K562 (cell line): Measurements from ENCODE around the gene LMOD1. TPM values are rescaled to one million over a fixed set of nuclear protein-coding genes. Genes with fewer than 3 reads are reported as not detected.

Experiments
- BACH1 ChIP-seq: fragments of 200-800 bp; sonication (Bioruptor generic); IDR thresholded peaks from 2 replicates; pipeline ENCODE4 v1.6.1; 2016; ENCODE audit warnings: missing genetic modification characterization, missing compliant biosample characterization
- CC2D1A ChIP-seq: fragments of 450-650 bp; IDR thresholded peaks from 2 replicates; pipeline ENCODE4 v1.6.1; 2017; ENCODE audit warnings: mild to moderate bottlenecking
- ELF4 ChIP-seq: fragments of 450-650 bp; formaldehyde crosslinking; IDR thresholded peaks from 2 replicates; pipeline ENCODE4 v1.4.0; 2022; ENCODE audit warnings: missing genetic modification characterization
- ELK3 ChIP-seq: fragments of 450-650 bp; formaldehyde crosslinking; IDR thresholded peaks from 2 replicates; pipeline ENCODE4 v1.4.0; 2020; ENCODE audit warnings: mild to moderate bottlenecking
- FOXK2 ChIP-seq, 2 experiments: fragments of 450-650 bp; IDR thresholded peaks in 1 of 2; conservative IDR thresholded peaks in 1 of 2; 2 replicates each; pipeline ENCODE4 v1.6.1; 2016; ENCODE audit warnings: low read depth in 2 of 2, mild to moderate bottlenecking in 1 of 2
- GTF2F1 ChIP-seq: IDR thresholded peaks from 2 replicates; pipeline ENCODE4 v1.6.1; 2011; ENCODE audit warnings: low read depth, low read length, improper control_type of control experiment
- KDM1A ChIP-seq, 2 experiments: fragments of 450-650 bp; IDR thresholded peaks; 2 replicates each; pipeline ENCODE4 v1.6.1; 2016; ENCODE audit warnings: mild to moderate bottlenecking in 2 of 2
- NFE2L1 ChIP-seq: fragments of 450-650 bp; IDR thresholded peaks from 2 replicates; pipeline ENCODE4 v1.6.1; 2016; ENCODE audit warnings: missing genetic modification characterization, low read depth, mild to moderate bottlenecking, missing compliant biosample characterization, moderate library complexity, borderline replicate concordance
- NR2C2 ChIP-seq, 2 experiments: fragments of 200-800 bp in 1 of 2; sonication (Bioruptor generic) in 1 of 2; sonication (generic) in 1 of 2; formaldehyde crosslinking in 1 of 2; IDR thresholded peaks; 2 replicates each; pipeline versions ENCODE4 v1.6.1 to v1.8.0; 2016 to 2022; ENCODE audit warnings: mild to moderate bottlenecking in 1 of 2, missing compliant biosample characterization in 1 of 2, missing genetic modification characterization in 1 of 2, missing genetic modification reagents in 1 of 2
- PATZ1 ChIP-seq: fragments of 250-450 bp; sonication (Bioruptor Pico); IDR thresholded peaks from 2 replicates; pipeline ENCODE4 v1.5.0; 2020; ENCODE audit warnings: mild to moderate bottlenecking, borderline replicate concordance
- TRIM28 ChIP-seq: fragments of 450-650 bp; IDR thresholded peaks from 2 replicates; pipeline ENCODE4 v1.6.1; 2017
- ZBTB17 ChIP-seq: fragments of 450-650 bp; formaldehyde crosslinking; IDR thresholded peaks from 2 replicates; pipeline ENCODE4 v1.4.0; 2020; ENCODE audit warnings: mild to moderate bottlenecking
- polyA plus RNA-seq, 8 experiments: library from polyadenylated mRNA; depleted of rRNA in 4 of 8; stranded (reverse) in 5 of 8; unstranded in 3 of 8; fragments of >200 nt; fragmentation: Nextera tagmentation in 2 of 8; fragmentation: Illumina TruSeq in 1 of 8; extraction: Ambion mirVana in 2 of 8; extraction: Trizol in 1 of 8; gene quantifications; 2 replicates each; pipeline versions ENCODE4 v1.2.1 to v1.2.3, GENCODE V29; 2011 to 2014; ENCODE audit warnings: inconsistent platforms in 1 of 8, missing spikeins in 1 of 8
- total RNA-seq, 7 experiments: library from RNA; depleted of rRNA in 6 of 7; stranded (reverse); fragments of >200 nt in 6 of 7; fragmentation: Illumina TruSeq in 2 of 7; extraction: Trizol in 2 of 7; gene quantifications; 2 replicates each; pipeline versions ENCODE4 v1.2.1 to v1.2.3, GENCODE V29; 2011 to 2021; ENCODE audit warnings: low replicate concordance in 1 of 7
- TF ChIP-seq, protein P1 (sequence below): sonication (generic); formaldehyde crosslinking; IDR thresholded peaks from 2 replicates; pipeline ENCODE4 v1.8.1; 2023; ENCODE audit warnings: mild to moderate bottlenecking, missing genetic modification reagents
- TF ChIP-seq, protein P2 (sequence below), 2 experiments: IDR thresholded peaks; 2 replicates each; pipeline ENCODE4 v1.6.1; 2012; ENCODE audit warnings: improper control_type of control experiment in 2 of 2, low read depth in 2 of 2, low read length in 2 of 2, borderline replicate concordance in 1 of 2

LMOD1 gene
- total and polyA plus RNA-seq, 9 of the 15 experiments (the other 6 are each of a cell fraction or from before 2014, with no cell fraction given) = 0.03 to 0.54 (median 0.38) TPM; not detected in 1

GRCh38 chr1:201895913-201896807 is 50.2 kb downstream of the LMOD1 start (continued):
- TF ChIP-seq, protein P1, sequence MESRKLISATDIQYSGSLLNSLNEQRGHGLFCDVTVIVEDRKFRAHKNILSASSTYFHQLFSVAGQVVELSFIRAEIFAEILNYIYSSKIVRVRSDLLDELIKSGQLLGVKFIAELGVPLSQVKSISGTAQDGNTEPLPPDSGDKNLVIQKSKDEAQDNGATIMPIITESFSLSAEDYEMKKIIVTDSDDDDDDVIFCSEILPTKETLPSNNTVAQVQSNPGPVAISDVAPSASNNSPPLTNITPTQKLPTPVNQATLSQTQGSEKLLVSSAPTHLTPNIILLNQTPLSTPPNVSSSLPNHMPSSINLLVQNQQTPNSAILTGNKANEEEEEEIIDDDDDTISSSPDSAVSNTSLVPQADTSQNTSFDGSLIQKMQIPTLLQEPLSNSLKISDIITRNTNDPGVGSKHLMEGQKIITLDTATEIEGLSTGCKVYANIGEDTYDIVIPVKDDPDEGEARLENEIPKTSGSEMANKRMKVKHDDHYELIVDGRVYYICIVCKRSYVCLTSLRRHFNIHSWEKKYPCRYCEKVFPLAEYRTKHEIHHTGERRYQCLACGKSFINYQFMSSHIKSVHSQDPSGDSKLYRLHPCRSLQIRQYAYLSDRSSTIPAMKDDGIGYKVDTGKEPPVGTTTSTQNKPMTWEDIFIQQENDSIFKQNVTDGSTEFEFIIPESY (CRISPR knock-in tag) = peak; percentile 44; the same call in 1 of the 2 replicates
- peak in 1 of 2 experiments; percentile 87; a peak in 3 of 4 replicates for TF ChIP-seq KDM1A (IDR thresholded peaks at IDR 0.05)
- 0 out of 2 replicates have a peak, but pooled peaks have one; percentile 62 for TF ChIP-seq GTF2F1
- peak; percentile 49 to 78; a peak in 3 of 4 replicates for TF ChIP-seq FOXK2 (conservative IDR thresholded peaks at IDR 0.05 in 1 of 2, IDR thresholded peaks at IDR 0.05 in 1 of 2; ENCODE audit: low read depth in 2 of 2)
- no peak for TF ChIP-seq NFE2L1
- TF ChIP-seq TRIM28 = 0 out of 2 replicates have a peak, but pooled peaks have one; percentile 18
- TF ChIP-seq NR2C2 (CRISPR knock-in tag; IDR thresholded peaks at IDR 0.05) = no peak
- TF ChIP-seq NR2C2 (tag; IDR thresholded peaks at IDR 0.05) = 0 out of 2 replicates have a peak, but pooled peaks have one; percentile 26
- TF ChIP-seq CC2D1A = peak; percentile 97
- TF ChIP-seq, protein P2, sequence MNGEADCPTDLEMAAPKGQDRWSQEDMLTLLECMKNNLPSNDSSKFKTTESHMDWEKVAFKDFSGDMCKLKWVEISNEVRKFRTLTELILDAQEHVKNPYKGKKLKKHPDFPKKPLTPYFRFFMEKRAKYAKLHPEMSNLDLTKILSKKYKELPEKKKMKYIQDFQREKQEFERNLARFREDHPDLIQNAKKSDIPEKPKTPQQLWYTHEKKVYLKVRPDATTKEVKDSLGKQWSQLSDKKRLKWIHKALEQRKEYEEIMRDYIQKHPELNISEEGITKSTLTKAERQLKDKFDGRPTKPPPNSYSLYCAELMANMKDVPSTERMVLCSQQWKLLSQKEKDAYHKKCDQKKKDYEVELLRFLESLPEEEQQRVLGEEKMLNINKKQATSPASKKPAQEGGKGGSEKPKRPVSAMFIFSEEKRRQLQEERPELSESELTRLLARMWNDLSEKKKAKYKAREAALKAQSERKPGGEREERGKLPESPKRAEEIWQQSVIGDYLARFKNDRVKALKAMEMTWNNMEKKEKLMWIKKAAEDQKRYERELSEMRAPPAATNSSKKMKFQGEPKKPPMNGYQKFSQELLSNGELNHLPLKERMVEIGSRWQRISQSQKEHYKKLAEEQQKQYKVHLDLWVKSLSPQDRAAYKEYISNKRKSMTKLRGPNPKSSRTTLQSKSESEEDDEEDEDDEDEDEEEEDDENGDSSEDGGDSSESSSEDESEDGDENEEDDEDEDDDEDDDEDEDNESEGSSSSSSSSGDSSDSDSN (IDR thresholded peaks at IDR 0.05; ENCODE audit: borderline replicate concordance in 1 of 2, low read depth in 2 of 2, low read length in 2 of 2) = peak in 1 of 2 experiments; percentile 67; a peak in 1 of 4 replicates
- TF ChIP-seq PATZ1 (CRISPR knock-in tag) = peak; percentile 45; the same call in 1 of the 2 replicates
- TF ChIP-seq BACH1 (tag) = no peak
- TF ChIP-seq ELK3 (CRISPR knock-in tag) = no peak
- 0 out of 2 replicates have a peak, but pooled peaks have one; percentile 31 for TF ChIP-seq ELF4 (CRISPR knock-in tag)
- TF ChIP-seq ZBTB17 = peak; percentile 52; the same call in 1 of the 2 replicates
